Ureter (tissue), 1 donor: Measurements from ENCODE around the gene IFNLR1. TPM values are rescaled to one million over a fixed set of nuclear protein-coding genes. Genes with fewer than 3 reads are reported as not detected.

Source experiments
- DNase-seq: peaks from one replicate; pipeline ENCODE4 v3.0.0-alpha.2; 2020; ENCODE audit warnings: low spot score
- total RNA-seq: library from RNA; stranded (reverse); gene quantifications from one replicate; pipeline ENCODE4 v1.2.4, GENCODE V29; 2023
- donor health status: DM: yes; HTN: yes; CAD: no.

Gene IFNLR1
- total RNA-seq, 1 donor from 2014 or later: 4.6 TPM

GRCh38 chr1:24105368-24106160 lies 81.5 kb downstream of the IFNLR1 start:
- no peak for DNase-seq

- DNase-seq: no peak
These were observed 82.2 kb downstream of the IFNLR1 start for GRCh38 chr1:24104854-24105253.

Other genes with a start within 250 kb of the IFNLR1 start
- gene PNRC2, start 227.5 kb downstream of the IFNLR1 start, total RNA-seq: 101 TPM
- gene SRSF10, start 207.0 kb downstream of the IFNLR1 start, total RNA-seq: 126 TPM
- gene MYOM3, start 75.2 kb downstream of the IFNLR1 start, total RNA-seq: 0.65 TPM
- 0.21 TPM for gene IL22RA1, start 44.1 kb downstream of the IFNLR1 start, total RNA-seq
- gene GRHL3, start 132.1 kb upstream of the IFNLR1 start, total RNA-seq: 140 TPM
- 23.8 TPM for gene STPG1, start 226.5 kb upstream of the IFNLR1 start, total RNA-seq
- gene NIPAL3, start 228.5 kb upstream of the IFNLR1 start, total RNA-seq: 35.5 TPM